Lung (tissue), 12 donors: ENCODE measurements around the gene ABCC6. TPM values are rescaled to one million over a fixed set of nuclear protein-coding genes. Genes with fewer than 3 reads are reported as not detected.

Source experiments
- ATAC-seq: fragments of 200-7000 bp; cut with Tn5 transposase; one replicate; pipeline ENCODE4 v1.9.1; 2020; ENCODE audit warnings: moderate number of reproducible peaks; ENCODE audit not compliant: insufficient read depth, low FRiP score
- DNase-seq, 3 donors: peaks; one replicate each; pipeline ENCODE4 v3.0.0-alpha.2; 2013 to 2017
- H3K27ac ChIP-seq, 2 donors: one replicate each; pipeline ENCODE4 v1.5.1; 2013; ENCODE audit warnings: mild to moderate bottlenecking in 2 of 2, moderate library complexity in 2 of 2, control low read depth in 1 of 2, inconsistent platforms in 1 of 2, low read depth in 1 of 2, low read length in 1 of 2
- H3K27me3 ChIP-seq, 3 donors: one replicate each; pipeline ENCODE4 v1.5.1; 2013; ENCODE audit warnings: low read length in 2 of 3; ENCODE audit not compliant: control insufficient read depth in 3 of 3, insufficient read depth in 3 of 3
- H3K36me3 ChIP-seq, 4 donors: one replicate each; pipeline ENCODE4 v1.5.1; 2013; ENCODE audit warnings: low read length in 4 of 4, mild to moderate bottlenecking in 1 of 4, moderate library complexity in 1 of 4; ENCODE audit not compliant: control insufficient read depth in 4 of 4, insufficient read depth in 4 of 4
- H3K4me1 ChIP-seq, 5 donors: one replicate each; pipeline ENCODE4 v1.5.1; 2013; ENCODE audit warnings: low read length in 5 of 5, mild to moderate bottlenecking in 2 of 5, moderate library complexity in 1 of 5; ENCODE audit not compliant: control insufficient read depth in 5 of 5, insufficient read depth in 5 of 5
- H3K4me3 ChIP-seq: one replicate; pipeline ENCODE4 v1.5.1; 2013; ENCODE audit warnings: mild to moderate bottlenecking, control low read depth, moderate library complexity
- H3K9ac ChIP-seq, 2 donors: one replicate each; pipeline ENCODE4 v1.5.1; 2013; ENCODE audit warnings: low read length in 2 of 2, control low read depth in 1 of 2; ENCODE audit not compliant: insufficient read depth in 1 of 2
- H3K9me3 ChIP-seq, 4 donors: one replicate each; pipeline ENCODE4 v1.5.1; 2013; ENCODE audit warnings: low read length in 3 of 4, mild to moderate bottlenecking in 1 of 4, moderate library complexity in 1 of 4; ENCODE audit not compliant: control insufficient read depth in 4 of 4, insufficient read depth in 3 of 4
- WGBS, 2 donors: extraction: QIAGEN DNeasy Blood & Tissue Kit; methylation state at CpG; one replicate each; pipeline ENCODE4 v1.1.7; 2013; 5-methylcytosine and 5-hydroxymethylcytosine counted together
- polyA plus RNA-seq, 2 donors: library from polyadenylated mRNA; stranded (reverse); fragments of 200-250 nt; gene quantifications; one replicate each; pipeline ENCODE4 v1.2.1, GENCODE V29; 2013
- total RNA-seq, 2 donors: library from RNA; depleted of rRNA in 1 of 2; stranded (reverse); fragments of >200 nt in 1 of 2; gene quantifications; one replicate each; pipeline ENCODE4 v1.2.1, GENCODE V29; 2014 to 2021
- TF ChIP-seq, protein P1 (sequence below): IDR thresholded peaks from 2 replicates; pipeline ENCODE4 v1.5.1; 2012; ENCODE audit warnings: mild to moderate bottlenecking; ENCODE audit errors: control extremely low read depth, extremely low read depth
- donor health status: control.
- donor health status: control.
- donor health status: Bipolar disorder and iron deficiency.
- donor health status: healthy.
- donor health status: DM: yes; HTN: yes; CAD: no.

ABCC6 gene
- total and polyA plus RNA-seq, 4 donors = 10.0 to 37.0 (median 23.9) TPM

DNA sequence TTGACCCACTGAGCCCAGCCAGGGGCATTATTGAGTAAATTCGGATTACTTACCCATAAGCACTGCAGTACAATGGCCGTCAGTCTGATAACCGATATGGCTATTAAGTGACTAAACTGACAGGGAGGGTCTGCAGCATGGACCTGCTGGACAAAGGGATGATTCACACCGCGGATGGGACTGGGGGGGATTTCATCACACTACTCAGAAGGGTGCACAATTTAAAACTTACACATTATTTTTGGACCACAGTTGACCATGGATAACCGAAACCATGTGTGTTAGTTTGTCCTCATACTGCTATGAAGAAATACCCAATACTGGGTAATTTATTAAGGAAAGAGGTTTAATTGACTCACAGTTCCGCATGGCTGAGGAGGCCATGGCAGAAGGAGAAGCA, 106.5 kb downstream of the ABCC6 start:
- 96 to 98% methylated on average over 7 of the region's 7 CpGs for WGBS, 2 donors
- TF ChIP-seq, protein P1, sequence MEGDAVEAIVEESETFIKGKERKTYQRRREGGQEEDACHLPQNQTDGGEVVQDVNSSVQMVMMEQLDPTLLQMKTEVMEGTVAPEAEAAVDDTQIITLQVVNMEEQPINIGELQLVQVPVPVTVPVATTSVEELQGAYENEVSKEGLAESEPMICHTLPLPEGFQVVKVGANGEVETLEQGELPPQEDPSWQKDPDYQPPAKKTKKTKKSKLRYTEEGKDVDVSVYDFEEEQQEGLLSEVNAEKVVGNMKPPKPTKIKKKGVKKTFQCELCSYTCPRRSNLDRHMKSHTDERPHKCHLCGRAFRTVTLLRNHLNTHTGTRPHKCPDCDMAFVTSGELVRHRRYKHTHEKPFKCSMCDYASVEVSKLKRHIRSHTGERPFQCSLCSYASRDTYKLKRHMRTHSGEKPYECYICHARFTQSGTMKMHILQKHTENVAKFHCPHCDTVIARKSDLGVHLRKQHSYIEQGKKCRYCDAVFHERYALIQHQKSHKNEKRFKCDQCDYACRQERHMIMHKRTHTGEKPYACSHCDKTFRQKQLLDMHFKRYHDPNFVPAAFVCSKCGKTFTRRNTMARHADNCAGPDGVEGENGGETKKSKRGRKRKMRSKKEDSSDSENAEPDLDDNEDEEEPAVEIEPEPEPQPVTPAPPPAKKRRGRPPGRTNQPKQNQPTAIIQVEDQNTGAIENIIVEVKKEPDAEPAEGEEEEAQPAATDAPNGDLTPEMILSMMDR = no peak
- DNase-seq (no peak), ATAC-seq (no peak)
- Histone ChIP-seq H3K4me1 (peaks cover 0 to 1% (median 0%) of the 10 kb centered on the region in 5 donors), H3K9ac (no peak overlapping the region), H3K27ac (no peak overlapping the region), H3K27me3 (no peaks in the 10 kb centered on the region), H3K4me3 (no peak overlapping the region), H3K36me3 (peaks cover 24 to 36% (median 32%) of the 10 kb centered on the region in 4 donors), H3K9me3 (peaks cover 0 to 6% (median 0%) of the 10 kb centered on the region in 4 donors)

DNA sequence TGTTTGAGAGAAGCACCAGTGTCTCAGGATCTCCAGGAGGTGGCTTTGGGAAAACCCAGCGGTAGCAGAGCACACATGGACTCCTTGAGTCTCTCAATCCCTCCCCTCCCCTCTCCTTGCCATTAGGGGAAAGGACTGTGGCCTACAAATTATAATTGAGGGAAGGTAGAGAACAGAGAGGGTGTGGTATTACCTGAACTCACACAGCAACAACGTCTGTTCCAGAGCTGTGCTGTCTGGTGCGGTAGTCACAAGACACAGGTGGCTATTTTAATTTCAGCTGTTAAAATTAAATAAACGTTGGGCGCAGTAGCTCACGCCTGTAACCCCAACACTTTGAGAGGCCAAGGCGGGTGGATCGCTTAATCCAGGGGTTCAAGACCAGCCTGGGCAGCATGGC, 110.2 kb downstream of the ABCC6 start:
- ATAC-seq = no peak
- TF ChIP-seq, protein P1 = no peak
- WGBS, 2 donors = 96% methylated on average over 8 of the region's 8 CpGs
- Histone ChIP-seq H3K36me3 (peaks cover 24 to 56% (median 32%) of the 10 kb centered on the region in 4 donors), H3K27me3 (no peaks in the 10 kb centered on the region), H3K27ac (no peak overlapping the region), H3K9me3 (peaks cover 0 to 5% (median 0%) of the 10 kb centered on the region in 4 donors), H3K4me3 (no peak overlapping the region), H3K4me1 (no peaks in the 10 kb centered on the region), H3K9ac (no peak overlapping the region)
- no peak for DNase-seq

DNA sequence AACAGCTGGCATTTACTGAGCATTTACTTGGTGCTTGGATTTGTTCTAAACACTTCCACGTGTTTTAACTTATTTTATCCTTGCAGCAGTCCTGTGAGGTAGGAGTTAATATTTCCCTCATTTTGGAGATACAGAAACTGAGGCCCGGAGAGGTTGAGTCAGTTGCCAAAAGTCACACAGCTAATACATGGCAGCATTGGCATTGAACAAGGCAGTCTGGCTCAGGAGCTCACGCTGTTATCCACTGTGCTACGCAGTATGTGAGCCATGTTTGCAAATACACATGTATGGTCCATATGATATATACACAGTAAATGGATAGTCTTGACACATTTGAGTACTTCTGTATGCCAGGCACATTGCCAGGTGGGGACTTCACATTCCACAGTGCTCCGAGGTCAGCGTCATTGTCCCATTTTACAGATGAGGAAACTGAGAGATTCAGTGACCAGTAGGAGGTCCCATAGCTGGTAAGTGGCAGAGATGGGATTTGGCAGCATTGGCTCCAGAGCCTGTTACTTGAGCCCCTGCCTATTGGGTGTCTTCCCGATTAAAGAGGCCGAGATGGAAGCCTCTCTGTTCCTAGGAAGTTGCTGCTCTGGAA, 110.7 kb downstream of the ABCC6 start:
- TF ChIP-seq, protein P1 = no peak
- Histone ChIP-seq H3K27ac (no peak overlapping the region), H3K9me3 (peaks cover 0 to 4% (median 0%) of the 10 kb centered on the region in 4 donors), H3K4me1 (no peaks in the 10 kb centered on the region), H3K36me3 (peaks cover 19 to 53% (median 30%) of the 10 kb centered on the region in 4 donors), H3K27me3 (no peaks in the 10 kb centered on the region), H3K9ac (no peak overlapping the region), H3K4me3 (no peak overlapping the region)
- DNase-seq (no peak), ATAC-seq (no peak)
- WGBS, 2 donors = 81 to 84% methylated on average over 8 of the region's 8 CpGs

DNA sequence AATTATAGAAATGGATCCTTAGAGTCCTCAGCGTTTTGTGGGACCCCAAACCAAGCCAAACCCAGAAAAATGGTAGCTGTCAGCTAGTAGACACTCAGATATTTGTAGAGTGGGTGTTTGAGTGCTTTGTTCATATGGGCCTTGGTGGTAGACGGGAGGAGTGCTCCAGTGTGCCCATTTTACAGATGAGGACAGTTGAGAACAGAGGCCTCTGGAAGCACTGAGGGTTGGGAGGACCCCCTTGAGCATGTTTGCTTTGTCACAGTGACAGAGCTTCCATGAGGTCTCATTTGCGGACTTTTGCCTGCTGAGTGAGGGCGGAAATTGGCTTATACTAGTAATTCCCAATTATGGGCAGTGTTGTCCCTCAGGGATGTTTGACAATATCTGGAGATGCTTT, 111.7 kb downstream of the ABCC6 start:
- Histone ChIP-seq H3K9me3 (no peaks in the 10 kb centered on the region), H3K9ac (no peak overlapping the region), H3K27me3 (no peaks in the 10 kb centered on the region), H3K4me3 (no peak overlapping the region), H3K27ac (no peak overlapping the region), H3K4me1 (no peaks in the 10 kb centered on the region), H3K36me3 (peaks cover 14 to 49% (median 23%) of the 10 kb centered on the region in 4 donors)
- 96 to 97% methylated on average over 4 of the region's 4 CpGs for WGBS, 2 donors
- no peak for ATAC-seq
- TF ChIP-seq, protein P1 = no peak
- DNase-seq = no peak
